GM23338 (cell line): ENCODE measurements around the gene SPOPL.

ENCODE experiments used
- CTCF ChIP-seq, 2 experiments: fragments of 200-600 bp in 1 of 2; sonication (generic) in 1 of 2; conservative IDR thresholded peaks; 2 replicates each; pipeline versions ENCODE4 v1.5.1 to v1.6.1; 2016 to 2017; ENCODE audit warnings: antibody characterized with exemption in 2 of 2, low read depth in 2 of 2, mild to moderate bottlenecking in 2 of 2, moderate library complexity in 1 of 2
- ETS1 ChIP-seq: IDR thresholded peaks from 2 replicates; pipeline ENCODE4 v1.6.1; 2016; ENCODE audit warnings: antibody characterized with exemption
- EZH2 ChIP-seq: fragments of 200-600 bp; sonication (generic); IDR thresholded peaks from one replicate; pipeline ENCODE4 v1.8.0; 2017; ENCODE audit warnings: antibody characterized with exemption, mild to moderate bottlenecking, low read depth; ENCODE audit not compliant: unreplicated experiment
- EZH2phosphoT487 ChIP-seq: fragments of 200-600 bp; sonication (generic); IDR thresholded peaks from one replicate; pipeline ENCODE4 v1.8.1; 2018; ENCODE audit warnings: antibody characterized with exemption; ENCODE audit not compliant: unreplicated experiment
- JUNB ChIP-seq: IDR thresholded peaks from one replicate; pipeline ENCODE4 v1.6.1; 2016; ENCODE audit warnings: antibody characterized with exemption; ENCODE audit not compliant: unreplicated experiment
- POLR2AphosphoS5 ChIP-seq: IDR thresholded peaks from 2 replicates; pipeline ENCODE4 v1.6.1; 2016; ENCODE audit warnings: antibody characterized with exemption, low read depth
- REST ChIP-seq: IDR thresholded peaks from one replicate; pipeline ENCODE4 v1.6.1; 2018; ENCODE audit warnings: antibody characterized with exemption; ENCODE audit not compliant: unreplicated experiment

DNA sequence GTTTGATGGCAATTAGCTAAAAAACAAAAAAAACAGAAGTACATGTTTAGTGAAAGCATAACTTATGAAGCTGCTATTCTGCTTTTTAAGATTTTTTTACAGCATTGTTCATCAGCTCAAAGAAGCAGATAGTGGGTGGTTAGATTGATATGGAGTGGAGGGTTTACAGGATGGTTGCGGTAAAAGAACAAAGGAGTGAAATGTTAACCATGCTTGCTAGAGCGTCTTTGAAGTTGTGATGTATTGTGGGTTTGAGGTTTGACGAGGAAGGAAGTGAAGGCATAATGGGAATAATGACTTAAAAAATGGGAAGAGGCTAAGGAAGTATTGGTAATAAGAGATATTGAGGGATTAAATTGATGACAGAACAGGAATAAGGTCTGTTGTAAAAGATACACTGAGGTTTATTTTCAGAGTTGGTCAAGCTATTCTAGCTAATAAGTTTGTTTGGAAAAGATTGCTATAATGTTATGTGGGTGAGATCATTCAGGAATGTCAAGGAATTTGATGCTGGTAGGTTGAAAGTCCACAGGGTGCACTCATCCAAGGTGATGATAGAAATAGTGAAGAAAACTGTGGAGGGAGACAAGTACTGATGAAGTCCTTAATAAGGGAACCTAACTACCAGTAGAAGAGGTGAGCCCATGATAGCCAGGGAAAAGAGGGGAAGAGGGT lies 14.6 kb downstream of the SPOPL start:
- no peak for TF ChIP-seq JUNB
- TF ChIP-seq REST, result no peak
- no peak for TF ChIP-seq ETS1
- no peak for TF ChIP-seq CTCF (conservative IDR thresholded peaks at IDR 0.05; ENCODE audit: low read depth in 2 of 2)
- no peak for TF ChIP-seq POLR2AphosphoS5
- TF ChIP-seq EZH2, result no peak
- no peak for TF ChIP-seq EZH2phosphoT487
